Measurements from ENCODE around the gene OPRM1. TPM values are rescaled to one million over a fixed set of nuclear protein-coding genes. Genes with fewer than 3 reads are reported as not detected.

OPRM1 gene
- total RNA-seq, 1 experiment from 2014 or later: not detected

- no peak overlapping the region for H3K4me3 ChIP-seq (replicated peaks in 1 of 2; ENCODE audit: low read depth in 1 of 2, low read length in 2 of 2)
- no peak overlapping the region for H3K4me2 ChIP-seq (ENCODE audit: low read length)
- no peak overlapping the region for H3K27ac ChIP-seq (ENCODE audit: low read depth, low read length)
- H3K79me2 ChIP-seq (ENCODE audit: insufficient read depth, low read length): no peaks in the 10 kb centered on the region
- intact Hi-C loops (cut with micrococcal nuclease): no loop called here
- ChIA-PET RAD21 (ENCODE audit: low non-redundant PET in 1 of 2, low total read pairs in 2 of 2, uncharacterized antibody in 2 of 2, unreplicated experiment in 2 of 2) (no interaction called here), POLR2A (no interaction called here), CTCF (no interaction called here)
- no peaks in the 10 kb centered on the region for H3K4me1 ChIP-seq (ENCODE audit: control insufficient read depth in 1 of 2, insufficient read depth in 2 of 2, low read length in 2 of 2)
- H3K27me3 ChIP-seq (ENCODE audit: insufficient read depth, low read length): no peaks in the 10 kb centered on the region
- ATAC-seq (no peak), DNase-seq (ENCODE audit: low read depth, low spot score) (no peak)
- no peak overlapping the region for H2AFZ ChIP-seq (ENCODE audit: low read depth, low read length, poor library complexity, severe bottlenecking)
- BruUV-seq (replicated peaks): no TSS peak
- H4K20me1 ChIP-seq (ENCODE audit: insufficient read depth): no peaks in the 10 kb centered on the region
- TF ChIP-seq POLR2AphosphoS5 (IDR thresholded peaks at IDR 0.05; ENCODE audit: low read depth, low read length) (no peak), FOSL1 (IDR thresholded peaks at IDR 0.05; ENCODE audit: low read depth) (no peak), SRF (IDR thresholded peaks at IDR 0.05; ENCODE audit: low read depth) (no peak), MAX (IDR thresholded peaks at IDR 0.05) (no peak), SIN3A (IDR thresholded peaks at IDR 0.05; ENCODE audit: low read depth) (no peak), TCF7L2 (IDR thresholded peaks at IDR 0.05; ENCODE audit: borderline replicate concordance, extremely low read depth, insufficient read depth, insufficient read length) (no peak), CEBPB (IDR thresholded peaks at IDR 0.05; ENCODE audit: low read depth) (no peak), EGR1 (IDR thresholded peaks at IDR 0.05; ENCODE audit: low read depth) (no peak)
- H3K9ac ChIP-seq (ENCODE audit: low read length): no peak overlapping the region
- no peaks in the 10 kb centered on the region for H3K36me3 ChIP-seq (ENCODE audit: control insufficient read depth in 1 of 2, insufficient read depth in 2 of 2, low read length in 2 of 2)
- H3K9me2 ChIP-seq (ENCODE audit: insufficient read depth): no peaks in the 10 kb centered on the region
- 0 out of 4 replicates have a peak, but pooled peaks cover 0 to 4% of the 10 kb centered on the region in 2 experiments for H3K9me3 ChIP-seq (ENCODE audit: control insufficient read depth in 1 of 2, insufficient read depth in 1 of 2, low read depth in 1 of 2, low read length in 2 of 2)
Measured at GRCh38 chr6:154258064-154258757, 219.2 kb downstream of the OPRM1 start.

- no peak for ATAC-seq
- TF ChIP-seq MAX (IDR thresholded peaks at IDR 0.05) (no peak), SRF (IDR thresholded peaks at IDR 0.05; ENCODE audit: low read depth) (no peak), SP1 (IDR thresholded peaks at IDR 0.05; ENCODE audit: low read depth) (no peak), ZNF274 (IDR thresholded peaks at IDR 0.05; ENCODE audit: low read depth, low read length) (no peak), CTCF (IDR thresholded peaks at IDR 0.05 in 2 of 3, conservative IDR thresholded peaks at IDR 0.05 in 1 of 3; ENCODE audit: borderline replicate concordance in 1 of 3, insufficient read depth in 1 of 3, low read depth in 2 of 3, low read length in 2 of 3) (no peak), REST (IDR thresholded peaks at IDR 0.05; ENCODE audit: low read depth) (no peak), EGR1 (IDR thresholded peaks at IDR 0.05; ENCODE audit: low read depth) (no peak)
Measured at GRCh38 chr6:154261688-154262397, 222.8 kb downstream of the OPRM1 start.

More at GRCh38 chr6:154261688-154262397, 222.8 kb downstream of the OPRM1 start:
- H3K4me2 ChIP-seq (ENCODE audit: low read length): no peak overlapping the region
- H3K36me3 ChIP-seq (ENCODE audit: control insufficient read depth in 1 of 2, insufficient read depth in 2 of 2, low read length in 2 of 2): no peaks in the 10 kb centered on the region
- H3K27me3 ChIP-seq (ENCODE audit: insufficient read depth, low read length): no peaks in the 10 kb centered on the region
- no peaks in the 10 kb centered on the region for H3K9me3 ChIP-seq (ENCODE audit: control insufficient read depth in 1 of 2, insufficient read depth in 1 of 2, low read depth in 1 of 2, low read length in 2 of 2)
- no TSS peak for BruUV-seq (replicated peaks)
- no peaks in the 10 kb centered on the region for H3K9me2 ChIP-seq (ENCODE audit: insufficient read depth)
- intact Hi-C loops (cut with micrococcal nuclease): no loop called here
- no peak overlapping the region for H2AFZ ChIP-seq (ENCODE audit: low read depth, low read length, poor library complexity, severe bottlenecking)
- POLR2A ChIA-PET: no interaction called here
- no peaks in the 10 kb centered on the region for H3K79me2 ChIP-seq (ENCODE audit: insufficient read depth, low read length)
- no peak overlapping the region for H3K4me3 ChIP-seq (replicated peaks in 1 of 2; ENCODE audit: low read depth in 1 of 2, low read length in 2 of 2)
- no peak for DNase-seq (ENCODE audit: low read depth, low spot score)
- no peak overlapping the region for H3K27ac ChIP-seq (ENCODE audit: low read depth, low read length)
- RAD21 ChIA-PET (ENCODE audit: low non-redundant PET in 1 of 2, low total read pairs in 2 of 2, uncharacterized antibody in 2 of 2, unreplicated experiment in 2 of 2): no interaction called here
- H3K4me1 ChIP-seq (ENCODE audit: control insufficient read depth in 1 of 2, insufficient read depth in 2 of 2, low read length in 2 of 2): no peaks in the 10 kb centered on the region
- CTCF ChIA-PET: no interaction called here
- no peaks in the 10 kb centered on the region for H4K20me1 ChIP-seq (ENCODE audit: insufficient read depth)
- no peak overlapping the region for H3K9ac ChIP-seq (ENCODE audit: low read length)
